Gastroesophageal sphincter (tissue), 4 donors: ENCODE data around the gene PPM1M. TPM values are rescaled to one million over a fixed set of nuclear protein-coding genes. Genes with fewer than 3 reads are reported as not detected.

Experiments used
- ATAC-seq: fragments of 150-250 bp; one replicate; pipeline ENCODE4 v1.9.1; 2016; ENCODE audit warnings: mild to moderate bottlenecking, moderate library complexity
- H3K27ac ChIP-seq, 4 donors: fragments of 200-600 bp; sonication (generic) in 3 of 4; 1 replicate in 3 of 4; 2 replicates in 1 of 4; pipeline ENCODE4 v1.5.1; 2016 to 2019
- H3K27me3 ChIP-seq: fragments of 200-600 bp; sonication (generic); one replicate; pipeline ENCODE4 v1.5.1; 2019
- H3K36me3 ChIP-seq, 2 donors: fragments of 200-600 bp; sonication (generic); one replicate each; pipeline ENCODE4 v1.5.1; 2019; ENCODE audit warnings: control low read depth in 1 of 2
- H3K4me1 ChIP-seq, 3 donors: fragments of 200-600 bp; sonication (generic); 1 replicate in 2 of 3; 2 replicates in 1 of 3; pipeline ENCODE4 v1.5.1; 2016 to 2019; ENCODE audit warnings: control low read depth in 2 of 3
- H3K4me3 ChIP-seq, 2 donors: fragments of 200-600 bp; sonication (generic); one replicate each; pipeline ENCODE4 v1.5.1; 2019; ENCODE audit warnings: mild to moderate bottlenecking in 1 of 2, moderate library complexity in 1 of 2
- H3K9me3 ChIP-seq, 3 donors: fragments of 200-600 bp; sonication (generic); one replicate each; pipeline ENCODE4 v1.5.1; 2017 to 2019; ENCODE audit warnings: control low read depth in 2 of 3
- CTCF ChIP-seq, 4 experiments: fragments of 200-600 bp in 2 of 4; fragments of 450-650 bp in 2 of 4; sonication (generic) in 1 of 4; IDR thresholded peaks; one replicate each; pipeline ENCODE4 v1.5.1; 2017 to 2019; ENCODE audit warnings: antibody characterized with exemption in 4 of 4, mild to moderate bottlenecking in 2 of 4, moderate library complexity in 2 of 4
- EP300 ChIP-seq: sonication (generic); formaldehyde crosslinking; IDR thresholded peaks from one replicate; pipeline ENCODE4 v1.6.1; 2017; ENCODE audit warnings: antibody characterized with exemption, mild to moderate bottlenecking
- POLR2A ChIP-seq, 2 donors: fragments of 450-650 bp; IDR thresholded peaks; one replicate each; pipeline ENCODE4 v1.6.1; 2017; ENCODE audit warnings: antibody characterized with exemption in 2 of 2, mild to moderate bottlenecking in 2 of 2, moderate library complexity in 1 of 2
- POLR2AphosphoS5 ChIP-seq: sonication (generic); formaldehyde crosslinking; IDR thresholded peaks from one replicate; pipeline ENCODE4 v1.6.1; 2017; ENCODE audit warnings: antibody characterized with exemption
- WGBS, 2 donors: methylation state at CpG; one replicate each; pipeline ENCODE4 v1.1.5; 2018; ENCODE audit warnings: low coverage in 1 of 2; 5-methylcytosine and 5-hydroxymethylcytosine counted together
- total RNA-seq, 4 donors: library from RNA; depleted of rRNA; stranded (reverse); fragments of >200 nt; gene quantifications; one replicate each; pipeline ENCODE4 v1.1.0, GENCODE V29; 2016

PPM1M gene
- total RNA-seq, 4 donors from 2014 or later: 20.3 to 36.6 (median 29.9) TPM

- Histone ChIP-seq H3K4me3 (no peak overlapping the region), H3K9me3 (no peaks in the 10 kb centered on the region), H3K36me3 (peaks cover 0 to 60% of the 10 kb centered on the region in 2 donors), H3K4me1 (peaks cover 0 to 10% (median 1%) of the 10 kb centered on the region in 3 donors), H3K27ac (no peak overlapping the region), H3K27me3 (peaks cover 3% of the 10 kb centered on the region)
- no peak for ATAC-seq
- TF ChIP-seq POLR2AphosphoS5 (no peak), CTCF (IDR thresholded peaks at IDR 0.05) (no peak), EP300 (no peak), POLR2A (IDR thresholded peaks at IDR 0.05) (no peak)
- WGBS, 2 donors: 38 to 87% methylated on average over 3 of the region's 17 CpGs
Measured at GRCh38 chr3:52293491-52294319, 48.1 kb downstream of the PPM1M start.

- peaks cover 3% of the 10 kb centered on the region for H3K27me3 ChIP-seq
- TF ChIP-seq POLR2AphosphoS5: no peak
- TF ChIP-seq CTCF (IDR thresholded peaks at IDR 0.05): no peak
- TF ChIP-seq EP300: no peak
- TF ChIP-seq POLR2A (IDR thresholded peaks at IDR 0.05): no peak
- ATAC-seq: no peak
- WGBS, 2 donors: 67 to 91% methylated on average over 1 to 6 of the region's 11 CpGs
- no peaks in the 10 kb centered on the region for H3K9me3 ChIP-seq
- no peak overlapping the region for H3K27ac ChIP-seq
- H3K36me3 ChIP-seq: peaks cover 0 to 60% of the 10 kb centered on the region in 2 donors
- no peak overlapping the region for H3K4me3 ChIP-seq
- peaks cover 0 to 6% (median 0%) of the 10 kb centered on the region in 3 donors for H3K4me1 ChIP-seq
Measured at GRCh38 chr3:52294320-52295150, 49.0 kb downstream of the PPM1M start.

- ATAC-seq: no peak
- Histone ChIP-seq H3K27me3 (peaks cover 3% of the 10 kb centered on the region), H3K9me3 (no peaks in the 10 kb centered on the region), H3K4me1 (peaks cover 0 to 6% (median 0%) of the 10 kb centered on the region in 3 donors), H3K27ac (no peak overlapping the region), H3K36me3 (peaks cover 0 to 54% of the 10 kb centered on the region in 2 donors), H3K4me3 (no peak overlapping the region)
- WGBS, 2 donors: 89 to 94% methylated on average over 2 to 4 of the region's 5 CpGs
- TF ChIP-seq POLR2A (IDR thresholded peaks at IDR 0.05): no peak
- no peak for TF ChIP-seq POLR2AphosphoS5
Measured at GRCh38 chr3:52295671-52296208, 50.2 kb downstream of the PPM1M start.

- Histone ChIP-seq H3K27ac (no peak overlapping the region), H3K4me3 (no peak overlapping the region), H3K36me3 (peaks cover 0 to 36% of the 10 kb centered on the region in 2 donors), H3K27me3 (peaks cover 3% of the 10 kb centered on the region), H3K9me3 (no peaks in the 10 kb centered on the region), H3K4me1 (peaks cover 0 to 6% (median 0%) of the 10 kb centered on the region in 3 donors)
- ATAC-seq: no peak
- WGBS, 2 donors: 88 to 100% methylated on average over 2 to 3 of the region's 11 CpGs
- TF ChIP-seq EP300: no peak
Measured at GRCh38 chr3:52297242-52298148, 51.9 kb downstream of the PPM1M start.

GRCh38 chr3:52298149-52299098 lies 52.9 kb downstream of the PPM1M start:
- ATAC-seq: no peak
- Histone ChIP-seq H3K4me1 (peaks cover 0 to 6% (median 0%) of the 10 kb centered on the region in 3 donors), H3K36me3 (peaks cover 0 to 27% of the 10 kb centered on the region in 2 donors), H3K27ac (no peak overlapping the region), H3K27me3 (peaks cover 3% of the 10 kb centered on the region), H3K9me3 (no peaks in the 10 kb centered on the region), H3K4me3 (no peak overlapping the region)
- 0 to 10% methylated on average over 3 to 4 of the region's 17 CpGs for WGBS, 2 donors
- no peak for TF ChIP-seq EP300
- TF ChIP-seq CTCF (IDR thresholded peaks at IDR 0.05): no peak
- TF ChIP-seq POLR2A (IDR thresholded peaks at IDR 0.05): no peak
- TF ChIP-seq POLR2AphosphoS5: no peak
